DMS53 treated with DMSO at 0.1 percent for 48 hours (cell line): ENCODE data around the gene TRIOBP.
"Not testable (repeated sequence)": the region's sequence is repeated elsewhere in the genome, so short reads cannot be mapped to it uniquely, and the experiment has no call there.

Experiments
- DNase-seq: peaks from one replicate; lab custom pipeline; 2025; ENCODE audit not compliant: unreplicated experiment; lab: John Stamatoyannopoulos, UW

The TRIOBP gene

GRCh38 chr22:37769056-37769455, 72.2 kb downstream of the TRIOBP start:
- no peak for DNase-seq

- DNase-seq, result no peak
Measured at GRCh38 chr22:37771081-37771480, 74.2 kb downstream of the TRIOBP start.

DNA sequence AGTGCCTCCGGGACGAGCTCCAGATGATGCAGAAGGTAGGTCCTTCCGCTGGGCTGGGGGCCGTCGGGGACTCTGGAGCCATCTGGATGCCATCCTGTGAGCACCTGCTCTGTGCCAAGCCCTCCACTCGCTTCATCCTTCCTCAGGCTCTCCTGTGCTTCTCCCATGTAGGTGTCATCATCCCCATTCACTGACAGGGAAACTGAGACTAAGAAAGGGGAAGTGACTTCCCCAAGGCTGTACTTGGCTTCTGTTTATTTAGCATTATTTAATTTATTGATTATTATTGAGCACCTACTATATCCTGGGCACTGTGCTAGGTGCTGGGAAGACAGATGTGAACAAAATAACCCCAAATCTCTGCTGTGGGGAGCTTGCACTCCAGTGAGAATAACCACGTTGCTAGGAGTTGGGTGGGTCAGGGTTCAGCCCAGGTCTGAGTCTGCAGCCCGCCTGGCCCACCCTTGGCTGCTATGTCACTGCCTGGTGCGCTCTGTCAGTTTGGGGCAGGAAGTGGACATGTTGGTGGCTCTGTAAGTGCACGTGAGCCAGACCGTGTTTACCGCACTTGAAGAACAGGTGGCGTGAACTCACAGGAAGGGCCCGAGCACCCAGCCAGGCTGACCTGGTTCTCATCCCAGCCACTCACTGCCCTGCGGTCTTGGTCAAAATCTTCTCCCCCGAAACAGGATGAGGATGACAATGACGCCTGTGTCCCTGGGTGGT, 75.0 kb downstream of the TRIOBP start:
- no peak for DNase-seq

DNA sequence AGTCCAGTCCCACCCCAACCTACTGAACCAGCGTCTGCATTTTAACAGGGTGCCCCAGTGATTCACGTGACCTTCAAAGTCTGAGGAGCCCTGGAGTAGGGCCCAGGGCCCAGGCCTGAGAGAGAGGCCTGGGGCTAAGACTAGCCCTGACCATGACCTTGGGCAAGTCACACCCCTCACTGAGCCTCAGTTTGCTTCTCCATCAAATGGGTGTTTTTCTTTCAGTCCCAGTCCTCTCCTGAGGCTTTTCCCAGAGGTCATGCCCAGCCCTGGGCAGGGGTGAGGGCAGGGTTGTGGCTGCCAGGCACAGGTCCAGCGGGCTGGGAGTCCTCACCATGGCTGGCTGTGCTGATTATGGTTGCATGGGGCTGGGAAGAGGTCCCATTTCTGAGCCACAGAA, 77.9 kb downstream of the TRIOBP start:
- no peak for DNase-seq

GRCh38 chr22:37775785-37776638, 79.2 kb downstream of the TRIOBP start:
- DNase-seq, result no peak

GRCh38 chr22:37776639-37777005, 79.8 kb downstream of the TRIOBP start:
- DNase-seq, result no peak

GRCh38 chr22:37777122-37777687, 80.4 kb downstream of the TRIOBP start:
- DNase-seq, result peak; percentile 49

DNA sequence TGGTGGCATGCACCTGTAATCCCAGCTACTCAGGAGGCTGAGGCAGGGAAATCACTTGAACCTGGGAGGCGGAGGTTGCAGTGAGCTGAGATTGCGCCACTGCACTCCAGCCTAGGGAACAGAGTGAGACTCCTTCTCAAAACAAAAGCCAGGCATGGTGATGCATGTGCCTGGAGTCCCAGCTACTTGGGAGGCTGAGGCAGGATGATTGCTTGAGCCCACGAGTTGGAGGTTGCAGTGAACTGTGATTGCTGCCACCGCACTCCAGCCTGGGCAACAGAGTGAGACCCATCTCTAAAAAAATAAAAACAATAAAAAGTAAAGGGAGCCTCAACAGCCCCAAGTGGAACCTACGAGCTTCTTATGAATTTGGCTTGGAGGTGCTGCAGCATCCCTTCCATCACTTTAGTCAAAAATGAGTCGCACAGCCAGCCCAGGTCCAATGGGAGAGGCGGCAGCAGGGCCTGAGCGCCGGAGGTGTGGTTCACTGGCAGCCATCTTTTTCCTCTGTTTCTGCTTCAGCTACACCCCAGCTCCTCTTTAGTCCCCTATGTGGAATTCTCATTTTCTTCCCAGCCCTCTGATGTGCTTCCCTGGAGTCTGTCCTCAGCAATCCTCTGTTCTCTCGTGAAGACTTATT, 81.6 kb downstream of the TRIOBP start:
- DNase-seq, result no peak

- DNase-seq, result no peak
Measured at GRCh38 chr22:37781434-37782059, 84.7 kb downstream of the TRIOBP start.

- no peak for DNase-seq
Measured at GRCh38 chr22:37782340-37783168, 85.7 kb downstream of the TRIOBP start.

GRCh38 chr22:37784829-37785495, 88.1 kb downstream of the TRIOBP start:
- peak; percentile 54 for DNase-seq

DNA sequence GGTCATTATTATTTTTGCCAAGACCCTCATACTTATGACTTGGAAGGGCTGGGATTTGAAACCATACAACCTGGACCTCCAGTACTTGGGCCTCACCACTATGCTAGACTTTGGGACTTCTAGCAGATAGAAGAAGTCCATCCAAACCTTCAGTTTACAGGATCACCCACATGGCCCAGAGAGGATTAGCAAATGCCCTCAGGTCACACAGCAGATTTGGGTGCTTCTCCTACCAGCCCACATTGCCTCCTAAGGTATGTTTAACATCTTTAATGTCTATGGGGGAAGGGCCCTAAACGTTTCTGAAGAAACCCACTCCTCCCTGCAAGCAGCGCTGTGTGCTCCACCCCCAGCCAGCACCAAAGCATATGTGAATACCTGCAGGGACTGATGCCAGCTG, 93.4 kb downstream of the TRIOBP start:
- DNase-seq, result no peak

- no peak for DNase-seq
Measured at GRCh38 chr22:37792494-37792893, 95.6 kb downstream of the TRIOBP start.

DNA sequence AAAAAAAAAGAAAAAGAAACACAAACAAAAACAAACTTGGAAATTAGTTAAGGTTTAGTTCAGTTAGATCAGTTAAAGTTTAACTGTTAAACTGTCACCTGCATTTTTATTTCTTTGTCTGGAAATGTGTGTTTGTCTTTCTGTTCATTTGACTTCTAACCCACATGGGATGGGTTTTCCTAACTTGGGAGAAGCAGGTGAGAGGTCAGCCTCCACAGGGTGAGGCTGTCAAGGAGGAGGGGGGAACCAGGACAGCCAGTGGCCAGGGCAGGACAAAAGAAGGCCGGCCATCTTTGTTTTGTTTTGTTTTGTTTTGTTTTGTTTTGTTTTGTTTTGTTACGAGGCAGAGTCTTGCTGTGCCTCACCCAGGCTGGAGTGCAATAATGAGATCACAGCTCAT, 97.5 kb downstream of the TRIOBP start:
- no peak for DNase-seq

GRCh38 chr22:37796079-37796478, 99.2 kb downstream of the TRIOBP start:
- no peak for DNase-seq

GRCh38 chr22:37797259-37797658, 100.4 kb downstream of the TRIOBP start:
- DNase-seq, result not testable (repeated sequence)

- no peak for DNase-seq
Measured at GRCh38 chr22:37797874-37798500, 101.1 kb downstream of the TRIOBP start.

DNA sequence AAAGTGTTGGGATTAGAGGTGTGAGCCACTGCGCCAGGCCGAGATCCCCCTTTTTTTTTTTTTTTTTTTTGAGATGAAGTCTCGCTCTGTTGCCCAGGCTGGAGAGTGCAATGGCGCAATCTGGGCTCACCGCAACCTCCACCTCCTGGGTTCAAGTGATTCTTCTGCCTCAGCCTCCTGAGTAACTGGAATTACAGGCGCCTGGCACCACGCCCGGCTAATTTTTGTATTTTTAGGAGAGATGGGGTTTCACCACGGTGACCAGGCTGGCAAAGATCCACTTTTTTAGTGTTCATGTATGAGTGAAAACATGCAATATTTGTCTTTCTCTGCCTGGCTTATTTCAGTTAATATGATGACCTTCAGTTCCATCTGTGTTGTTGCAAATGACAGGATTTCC, 103.1 kb downstream of the TRIOBP start:
- DNase-seq, result not testable (repeated sequence)

DNA sequence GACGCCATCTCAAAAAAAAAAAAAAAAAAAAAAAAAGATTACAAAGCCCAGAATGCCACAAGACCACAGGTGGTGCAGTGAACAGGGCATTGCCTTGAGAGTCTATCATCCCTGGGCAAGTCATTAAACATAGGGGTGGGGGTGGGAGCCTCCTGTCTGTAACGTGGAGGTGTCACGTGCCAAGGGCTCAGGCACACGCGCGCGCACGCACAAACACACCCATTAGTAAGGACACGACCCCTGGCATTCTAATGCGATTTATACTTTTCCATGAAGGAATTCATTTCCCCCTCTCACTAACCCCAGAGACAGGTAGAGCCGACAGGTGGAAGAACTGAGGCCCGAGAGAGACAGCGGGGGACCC, 105.1 kb downstream of the TRIOBP start:
- DNase-seq, result no peak
